ENCODE data around the gene ILF2.
"Not testable (repeated sequence)": the region's sequence is repeated elsewhere in the genome, so short reads cannot be mapped to it uniquely, and the experiment has no call there.

The ILF2 gene

DNA sequence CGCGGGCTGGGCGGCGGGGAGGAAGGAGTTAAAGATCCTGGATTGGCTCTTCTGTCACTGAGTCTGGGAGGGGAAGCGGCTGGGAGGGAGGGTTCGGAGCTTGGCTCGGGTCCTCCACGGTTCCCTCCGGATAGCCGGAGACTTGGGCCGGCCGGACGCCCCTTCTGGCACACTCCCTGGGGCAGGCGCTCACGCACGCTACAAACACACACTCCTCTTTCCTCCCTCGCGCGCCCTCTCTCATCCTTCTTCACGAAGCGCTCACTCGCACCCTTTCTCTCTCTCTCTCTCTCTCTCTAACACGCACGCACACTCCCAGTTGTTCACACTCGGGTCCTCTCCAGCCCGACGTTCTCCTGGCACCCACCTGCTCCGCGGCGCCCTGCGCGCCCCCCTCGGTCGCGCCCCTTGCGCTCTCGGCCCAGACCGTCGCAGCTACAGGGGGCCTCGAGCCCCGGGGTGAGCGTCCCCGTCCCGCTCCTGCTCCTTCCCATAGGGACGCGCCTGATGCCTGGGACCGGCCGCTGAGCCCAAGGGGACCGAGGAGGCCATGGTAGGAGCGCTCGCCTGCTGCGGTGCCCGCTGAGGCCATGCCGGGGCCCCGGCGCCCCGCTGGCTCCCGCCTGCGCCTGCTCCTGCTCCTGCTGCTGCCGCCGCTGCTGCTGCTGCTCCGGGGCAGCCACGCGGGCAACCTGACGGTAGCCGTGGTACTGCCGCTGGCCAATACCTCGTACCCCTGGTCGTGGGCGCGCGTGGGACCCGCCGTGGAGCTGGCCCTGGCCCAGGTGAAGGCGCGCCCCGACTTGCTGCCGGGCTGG is 7.9 kb upstream of the ILF2 start, which contains the start of gene NPR1:
TSS of gene NPR1 (plus strand) at position 170 of the 818 bp plus-strand sequence. CDS start at position 591, 421 bp downstream.
- peak; percentile 38 to 52 for DNase-seq

DNA sequence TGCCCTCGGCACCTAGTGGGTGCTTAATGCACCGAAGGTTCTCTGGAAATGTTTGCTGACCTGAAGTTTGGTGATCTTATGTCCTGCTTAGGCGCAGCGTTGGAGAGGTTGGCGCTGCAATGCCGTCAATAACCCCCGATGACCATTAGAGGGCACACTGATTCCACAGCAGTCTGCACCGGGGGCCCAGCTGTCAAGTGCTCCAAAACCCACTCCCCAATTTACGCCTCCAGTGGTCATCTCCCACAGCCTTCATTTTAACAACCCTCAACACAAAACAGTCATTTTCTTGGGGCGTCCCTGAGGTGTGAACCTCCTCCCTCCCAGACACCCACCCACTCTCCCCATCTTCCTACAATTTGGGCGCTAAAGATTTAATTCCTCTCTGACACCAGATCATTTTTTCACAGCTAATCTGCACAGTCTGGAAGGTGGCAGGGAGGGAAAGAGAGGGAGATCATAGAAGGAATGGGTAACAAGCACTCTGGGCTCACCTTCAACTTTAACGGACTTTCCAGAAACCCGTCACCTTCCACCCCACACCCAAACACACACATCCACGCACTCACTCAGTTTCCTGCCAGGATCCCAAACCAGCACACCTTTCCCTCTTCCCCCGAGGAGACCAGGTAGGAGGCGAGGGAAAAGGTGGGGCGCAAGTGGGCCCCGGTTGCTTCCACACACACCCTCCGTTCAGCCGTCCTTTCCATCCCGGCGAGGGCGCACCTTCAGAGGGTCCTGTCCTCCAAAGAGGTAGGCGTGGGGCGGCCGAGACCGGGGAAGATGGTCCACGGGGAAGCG is 7.1 kb upstream of the ILF2 start:
- peak; percentile 69 to 73 for DNase-seq

DNA sequence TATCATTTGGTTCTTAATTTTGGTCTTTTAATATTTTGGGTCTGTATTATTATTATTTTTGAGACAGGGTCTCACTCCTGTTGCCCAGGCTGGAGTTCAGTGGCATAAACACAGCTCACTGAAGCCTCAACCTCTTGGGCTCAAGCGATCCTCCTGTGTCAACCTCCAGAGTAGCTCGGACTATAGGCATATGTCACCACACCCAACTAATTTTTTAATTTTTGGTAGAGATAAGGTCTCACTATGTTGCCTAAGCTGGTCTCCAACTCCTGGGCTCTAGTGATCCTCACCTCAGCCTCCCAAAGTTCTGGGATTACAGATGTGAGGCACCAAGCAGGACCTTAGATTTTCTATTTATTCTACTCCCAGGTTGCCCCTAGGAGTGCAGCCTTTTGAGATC is 2.7 kb upstream of the ILF2 start:
- no peak for DNase-seq

DNA sequence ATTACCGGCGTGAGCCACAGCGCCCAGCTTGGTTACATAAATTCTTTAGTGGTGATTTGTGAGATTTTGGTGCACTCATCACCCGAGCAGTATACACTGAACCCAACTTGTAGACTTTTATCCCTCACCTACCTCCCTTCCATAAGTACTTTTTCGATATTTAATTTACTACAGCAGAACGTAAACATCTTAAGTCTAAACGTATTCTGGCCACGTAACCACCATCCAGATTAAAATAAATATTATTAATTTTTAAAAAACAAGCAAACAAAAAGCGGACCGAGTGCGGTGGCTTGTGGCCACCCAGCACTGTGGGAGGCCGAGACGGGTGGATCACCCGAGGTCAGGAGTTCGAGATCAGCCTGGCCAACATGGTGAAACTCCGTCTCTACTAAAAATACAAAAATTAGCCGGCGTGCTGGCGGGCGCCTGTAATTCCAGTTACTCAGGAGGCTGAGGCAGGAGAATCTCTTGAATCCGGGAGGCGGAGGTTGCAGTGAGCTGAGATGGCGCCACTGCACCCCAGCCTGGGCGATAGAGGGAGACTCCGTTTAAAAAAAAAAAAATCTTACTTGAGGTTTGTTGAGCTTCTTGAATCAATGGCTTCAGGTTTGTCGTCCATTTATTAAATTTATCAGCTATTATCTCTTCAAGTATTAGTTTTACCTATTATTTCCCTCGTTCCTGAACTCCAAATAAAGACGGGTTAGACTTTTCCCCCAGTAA is 998 bp upstream of the ILF2 start:
- DNase-seq, result peak; percentile 77 to 81

DNA sequence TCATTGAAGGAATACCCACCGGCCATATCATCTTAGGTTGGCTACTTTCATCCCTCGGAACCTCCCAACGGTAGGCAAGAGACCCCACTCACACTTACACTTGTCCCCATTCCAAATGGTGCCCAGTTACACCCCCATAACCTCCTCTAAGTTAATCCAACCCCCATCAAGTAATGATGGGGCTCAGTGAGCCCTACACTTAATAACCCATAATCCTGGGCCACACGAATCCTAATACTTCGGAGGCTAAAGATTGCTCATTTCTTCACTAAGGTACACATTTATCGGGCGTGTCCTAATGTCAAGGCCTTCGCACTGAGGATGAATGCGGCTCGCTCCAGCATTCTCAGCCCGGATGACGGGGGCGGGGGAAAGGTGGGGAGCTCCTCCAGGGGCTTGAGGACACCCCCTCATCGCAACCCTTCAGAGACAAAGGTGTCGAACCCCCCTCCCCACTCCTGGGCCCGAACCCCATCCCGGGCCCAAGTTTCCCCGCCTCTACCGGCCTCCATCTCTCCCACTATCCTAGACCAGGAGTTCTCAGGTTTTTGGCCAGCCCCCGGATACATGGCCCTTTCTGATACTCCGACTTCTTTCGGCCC is 435 bp downstream of the ILF2 start:
- no peak for DNase-seq

DNA sequence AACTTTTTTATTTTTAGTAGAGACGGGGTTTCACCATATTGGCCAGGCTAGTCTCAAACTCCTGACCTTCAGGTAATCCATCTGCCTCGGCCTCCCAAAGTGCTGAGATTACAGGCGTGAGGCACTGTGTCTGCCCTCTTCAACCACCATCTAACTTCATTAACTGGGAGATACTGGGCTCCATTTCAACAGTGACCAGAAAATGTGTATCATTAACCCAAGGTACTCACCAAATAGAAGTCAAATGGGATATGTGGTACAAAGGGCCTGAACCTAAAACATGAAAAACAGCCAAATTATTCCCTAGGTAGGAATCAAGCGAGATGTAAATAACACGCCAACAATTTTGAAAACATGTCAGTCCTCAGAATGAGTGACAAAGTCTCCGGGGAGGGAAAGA is 1.2 kb downstream of the ILF2 start:
- DNase-seq, result no peak

DNA sequence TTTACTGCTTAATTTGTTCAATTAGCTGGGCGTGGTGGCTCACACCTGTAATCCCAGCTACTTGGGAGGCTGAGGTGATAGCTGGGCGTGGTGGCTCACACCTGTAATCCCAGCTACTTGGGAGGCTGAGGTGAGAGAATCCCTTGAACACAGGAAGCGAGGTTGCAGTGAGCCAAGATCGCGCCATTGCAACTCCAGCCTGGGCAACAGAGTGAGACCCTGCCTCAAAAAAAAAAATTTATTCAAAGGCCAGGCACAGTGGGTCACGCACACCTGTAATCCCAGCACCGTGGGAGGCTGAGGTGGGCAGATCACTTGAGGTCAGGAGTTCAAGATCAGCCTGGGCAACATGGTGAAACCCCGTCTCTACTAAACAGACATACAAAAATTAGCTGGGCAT is 2.1 kb downstream of the ILF2 start:
- DNase-seq, result not testable (repeated sequence)

DNA sequence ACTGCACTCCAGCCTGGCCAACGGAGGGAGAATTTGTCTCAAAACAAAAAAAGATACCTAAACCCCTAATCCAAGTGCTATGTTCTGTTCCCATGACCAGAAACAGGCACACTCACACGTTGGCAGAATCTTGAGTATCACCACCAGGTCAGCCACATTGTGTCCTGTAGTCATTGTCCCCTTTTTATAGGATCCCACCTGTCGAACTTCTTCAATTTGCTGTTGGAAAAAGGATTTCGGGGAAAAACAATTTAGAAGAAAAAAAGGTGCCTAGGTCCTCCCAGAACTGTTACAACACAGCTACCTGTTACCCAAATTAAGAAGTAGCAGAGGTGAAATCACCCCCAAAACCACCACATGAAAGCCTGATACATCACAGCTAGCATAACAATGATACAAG is 3.4 kb downstream of the ILF2 start:
- no peak for DNase-seq

DNA sequence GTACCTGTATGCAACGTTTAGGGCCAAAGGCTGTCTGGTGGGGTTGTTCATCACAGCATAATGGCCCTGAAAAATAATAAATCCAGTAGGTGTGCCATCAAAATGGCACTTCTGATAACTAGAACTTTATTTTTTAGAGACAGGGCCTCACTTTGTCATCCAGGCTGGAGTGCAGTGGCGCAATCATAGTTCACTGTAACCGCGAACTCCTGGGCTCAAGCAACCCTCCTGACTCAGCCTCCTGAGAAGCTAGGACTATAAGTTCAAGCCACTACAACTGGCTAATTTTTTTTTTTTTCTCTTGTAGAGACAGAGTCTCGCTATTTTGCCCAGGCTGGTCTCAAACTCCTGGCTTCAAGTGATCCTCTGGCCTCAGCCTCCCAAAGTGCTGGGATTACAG is 7.6 kb downstream of the ILF2 start:
- DNase-seq, result no peak

DNA sequence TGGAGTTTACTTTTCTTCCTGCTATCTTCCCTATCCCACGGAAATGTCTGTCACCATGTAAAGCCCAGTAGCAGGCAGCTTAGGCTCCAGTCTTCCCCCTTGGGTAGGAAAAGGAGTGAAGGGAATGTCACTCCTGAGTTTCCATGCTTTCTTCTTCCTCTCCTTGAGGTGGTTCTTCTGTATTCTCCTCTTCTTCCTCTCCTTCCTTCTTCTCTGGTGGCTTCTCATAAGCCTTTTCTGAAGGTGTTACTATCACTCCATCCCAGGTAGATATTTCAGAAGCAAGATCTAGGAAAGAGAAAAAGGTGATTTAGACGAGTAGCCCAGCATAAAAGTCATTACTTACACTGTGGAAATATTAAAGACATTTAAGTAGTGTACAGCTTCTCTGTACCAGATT is 8.5 kb downstream of the ILF2 start:
- no peak for DNase-seq

DNA sequence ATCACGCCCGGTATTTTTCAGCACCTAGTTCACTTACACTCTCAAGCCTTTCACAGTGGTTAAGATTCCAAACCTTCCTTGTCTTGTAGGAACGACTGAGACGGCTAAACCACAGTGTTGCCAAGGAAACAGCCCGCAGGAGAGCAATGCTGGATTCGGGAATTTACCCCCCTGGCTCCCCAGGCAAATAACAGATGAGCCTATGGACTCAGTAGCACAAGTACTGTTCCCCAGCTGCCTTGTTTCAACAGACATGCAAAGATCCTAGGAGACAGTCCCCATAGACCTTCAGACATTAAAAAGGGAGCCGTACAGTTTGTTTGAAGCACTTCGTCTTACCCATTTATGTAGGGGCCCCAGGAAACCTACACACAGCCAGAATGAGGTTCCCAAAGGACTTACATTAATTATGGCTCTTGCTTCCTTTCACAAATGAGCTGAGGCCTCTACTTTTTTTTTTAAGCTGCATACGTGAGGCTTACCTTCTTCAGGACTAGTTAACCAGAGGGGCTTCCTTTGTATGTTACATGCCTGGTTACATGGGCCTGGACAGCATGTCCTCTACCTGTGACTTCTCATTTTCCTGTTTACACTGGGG is 9.6 kb downstream of the ILF2 start:
- DNase-seq, result no peak

DNA sequence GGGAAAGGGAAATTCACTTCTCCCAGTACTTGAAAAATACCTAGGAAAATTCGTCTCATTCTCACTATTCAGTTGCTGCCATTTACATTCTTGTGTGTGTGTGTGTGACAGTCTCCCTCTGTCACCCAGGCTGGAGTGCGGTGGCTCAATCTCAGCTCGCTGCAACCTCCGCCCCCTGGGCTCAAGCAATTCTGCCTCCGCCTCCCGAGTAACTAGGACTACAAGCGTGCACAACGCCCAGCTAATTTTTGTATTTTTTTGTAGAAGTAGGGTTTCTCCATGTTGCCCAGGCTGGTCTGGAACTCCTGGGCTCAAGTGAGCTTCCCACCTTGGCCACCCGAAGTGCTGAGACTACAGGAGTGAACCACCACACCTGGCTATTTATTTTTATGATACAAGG is 11.1 kb downstream of the ILF2 start:
- DNase-seq, result no peak

DNA sequence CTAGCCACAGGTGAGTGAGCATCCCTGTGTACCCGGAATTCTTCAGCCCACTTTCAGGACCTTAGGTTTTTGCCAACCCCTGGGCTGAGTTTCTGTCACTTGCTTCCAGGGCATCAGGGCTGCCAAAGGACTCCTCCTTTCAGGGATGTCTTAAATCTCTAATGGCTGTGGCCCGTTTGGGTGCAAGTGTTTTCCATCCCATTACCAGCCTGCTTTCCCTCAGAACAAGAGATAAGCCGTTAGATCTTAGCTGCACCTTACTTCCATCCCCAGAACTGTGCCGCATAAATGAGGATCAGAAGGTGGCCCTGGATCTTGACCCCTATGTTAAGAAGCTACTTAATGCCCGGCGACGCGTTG is 11.6 kb downstream of the ILF2 start:
- DNase-seq, result no peak

DNA sequence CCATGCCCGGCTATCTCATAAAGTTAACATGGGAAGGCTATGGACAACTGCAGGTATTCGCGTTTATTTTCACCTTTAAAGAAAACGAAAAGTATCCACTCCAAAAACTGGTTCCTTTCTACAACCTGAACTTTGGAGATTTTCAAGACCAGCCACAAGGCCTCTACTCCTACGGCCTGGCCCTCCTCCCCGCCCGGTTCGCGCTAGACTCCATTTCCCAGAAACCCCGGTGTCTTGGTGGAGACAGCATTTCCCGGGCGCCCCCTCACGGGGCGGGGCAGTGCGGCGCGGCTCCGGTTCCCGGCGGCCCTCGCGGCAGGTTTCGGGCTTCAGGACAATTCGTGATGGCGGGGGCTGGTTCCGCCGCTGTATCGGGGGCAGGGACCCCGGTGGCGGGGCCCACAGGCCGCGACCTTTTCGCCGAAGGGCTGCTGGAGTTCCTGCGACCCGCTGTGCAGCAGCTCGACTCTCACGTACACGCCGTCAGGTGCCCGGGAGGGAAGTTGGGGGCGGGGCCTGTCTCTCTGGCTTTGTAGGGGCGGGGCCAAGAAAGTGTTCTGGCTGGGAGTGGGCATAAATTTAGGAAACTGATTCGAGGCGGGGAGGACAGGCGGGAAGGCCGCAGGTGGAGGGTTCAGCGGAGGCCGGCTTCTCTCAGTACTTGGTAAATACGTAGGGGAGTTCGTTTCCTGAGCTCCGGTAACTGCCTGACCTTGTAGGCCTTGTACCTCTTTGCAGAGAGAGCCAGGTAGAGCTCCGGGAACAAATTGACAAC is 12.2 kb downstream of the ILF2 start, which contains the start of gene SNAPIN:
TSS of gene SNAPIN (plus strand) at position 304 of the 775 bp plus-strand sequence. CDS start at position 345, 41 bp downstream.
- peak; percentile 96 for DNase-seq

DNA sequence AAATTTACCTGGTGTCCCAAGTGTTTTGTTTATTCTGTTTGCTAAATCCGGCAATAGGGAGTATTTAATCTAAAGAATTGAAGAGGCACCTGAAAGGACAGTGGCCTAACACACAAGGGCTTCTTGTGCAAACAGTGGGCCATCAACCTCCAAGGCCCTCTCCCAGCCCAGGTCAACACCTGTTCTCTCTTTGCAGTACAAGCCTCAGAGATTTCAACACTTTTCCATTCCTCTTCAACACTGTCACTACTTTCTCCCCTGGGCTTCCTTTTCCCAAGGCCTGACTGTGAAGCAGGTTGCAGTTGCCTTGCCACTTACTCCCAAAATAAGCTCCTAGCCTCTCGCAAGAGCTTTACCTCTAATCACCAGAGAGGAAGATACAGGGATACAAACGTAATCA is 15.5 kb downstream of the ILF2 start:
- no peak for DNase-seq

DNA sequence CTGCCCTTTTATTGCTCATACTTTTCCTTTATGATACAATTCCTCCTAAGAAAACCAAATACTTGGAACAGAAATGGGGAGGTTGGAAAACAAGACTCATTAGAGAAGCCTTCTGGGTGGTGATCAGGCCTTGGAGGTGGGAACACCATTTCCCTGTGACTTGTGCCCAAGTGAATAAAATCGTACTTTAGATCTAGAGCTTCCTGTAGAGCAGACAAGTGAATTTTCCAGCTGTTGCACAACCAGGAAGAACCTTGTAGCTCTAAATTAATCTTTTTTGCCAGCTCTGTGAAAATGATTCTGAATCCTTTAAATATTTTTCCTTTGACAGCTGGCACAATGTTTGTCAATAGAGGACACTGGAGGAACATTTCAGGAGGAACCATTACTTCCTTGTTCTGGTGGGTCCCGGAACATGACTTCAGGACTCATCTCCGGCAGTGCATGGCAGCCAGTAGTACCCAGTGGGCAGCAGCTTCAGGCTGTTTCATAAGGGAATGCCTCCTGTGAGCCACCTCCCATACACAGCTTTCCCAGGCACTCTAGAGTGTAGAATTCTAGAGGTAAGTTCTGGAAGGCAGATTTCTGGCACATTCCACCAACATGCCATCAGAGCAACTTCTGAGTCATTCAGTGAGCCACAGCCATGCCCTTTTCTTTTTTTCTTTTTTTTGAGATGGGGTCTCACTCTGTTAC is 17.8 kb downstream of the ILF2 start:
- no peak for DNase-seq

DNA sequence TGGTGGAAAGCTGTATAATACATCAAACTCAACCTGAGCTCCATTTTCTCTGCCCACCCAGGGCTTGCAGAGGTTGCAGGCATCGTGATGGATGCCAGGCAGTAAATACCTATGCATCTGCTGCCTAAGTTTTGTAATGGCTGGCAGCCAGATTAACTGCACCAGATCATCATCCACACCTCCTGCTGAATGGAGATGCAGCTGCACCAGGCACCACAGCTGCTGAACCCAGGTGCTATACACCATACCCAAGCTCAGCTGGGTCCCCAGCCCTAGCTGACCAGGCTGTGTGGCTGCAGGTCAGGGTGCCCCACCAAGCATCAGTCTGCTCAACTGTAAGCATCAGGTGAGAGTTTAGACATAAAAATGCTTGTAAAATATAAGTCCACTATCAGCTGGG is 19.0 kb downstream of the ILF2 start:
- DNase-seq, result no peak

DNA sequence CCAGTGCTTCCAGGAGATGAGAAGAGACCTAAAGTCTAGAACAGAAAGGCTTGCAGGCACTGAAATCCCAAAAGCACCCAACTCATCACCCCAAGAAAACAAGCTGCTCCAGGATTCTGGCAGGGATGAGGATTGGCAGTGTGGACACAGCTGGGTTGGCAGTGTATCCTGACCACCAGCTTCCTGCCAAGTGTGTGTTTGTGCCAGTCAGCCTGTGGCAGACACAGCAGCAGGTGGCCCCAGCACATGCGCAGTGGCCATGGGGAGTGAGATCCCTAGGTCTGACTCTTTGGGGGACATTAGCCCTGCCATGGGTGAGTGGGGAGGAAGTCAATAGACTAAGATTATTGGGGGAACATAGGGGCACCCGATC is 20.9 kb downstream of the ILF2 start:
- DNase-seq, result no peak

DNA sequence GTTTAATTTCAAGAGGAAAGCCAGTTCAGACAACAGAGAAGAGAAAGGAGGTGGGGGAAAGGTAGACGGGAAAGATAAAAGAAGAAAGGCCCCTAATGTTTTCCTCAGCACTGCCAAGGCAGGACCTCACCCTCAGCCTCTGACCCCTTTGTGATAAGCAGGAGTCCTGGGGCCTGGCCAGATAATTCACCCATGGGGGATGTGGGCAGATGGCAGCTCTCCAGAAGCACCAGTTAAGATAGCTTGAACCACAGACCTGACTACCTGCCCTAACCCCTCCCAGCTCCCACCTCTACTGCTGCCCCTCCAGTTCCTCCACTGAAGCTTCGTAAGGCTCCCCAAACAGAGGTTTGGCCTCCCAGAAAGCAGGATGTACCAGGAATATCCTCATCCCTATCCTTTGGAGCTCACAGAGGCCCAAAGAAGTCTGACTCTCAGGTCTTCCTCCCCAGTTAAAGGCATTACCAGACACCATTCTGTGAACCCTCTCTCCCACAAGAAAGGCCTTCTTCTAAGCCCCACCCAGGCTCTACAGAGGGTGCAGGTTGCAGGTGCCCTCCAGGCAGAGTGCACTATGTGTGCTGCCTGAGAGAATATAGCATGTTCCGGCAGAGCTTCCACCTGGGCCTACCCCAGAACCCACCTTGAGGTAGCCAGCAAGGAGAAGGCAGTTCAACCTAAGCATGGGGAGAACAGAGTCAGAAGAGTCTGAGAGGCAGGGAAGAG is 21.5 kb downstream of the ILF2 start:
- DNase-seq, result no peak

DNA sequence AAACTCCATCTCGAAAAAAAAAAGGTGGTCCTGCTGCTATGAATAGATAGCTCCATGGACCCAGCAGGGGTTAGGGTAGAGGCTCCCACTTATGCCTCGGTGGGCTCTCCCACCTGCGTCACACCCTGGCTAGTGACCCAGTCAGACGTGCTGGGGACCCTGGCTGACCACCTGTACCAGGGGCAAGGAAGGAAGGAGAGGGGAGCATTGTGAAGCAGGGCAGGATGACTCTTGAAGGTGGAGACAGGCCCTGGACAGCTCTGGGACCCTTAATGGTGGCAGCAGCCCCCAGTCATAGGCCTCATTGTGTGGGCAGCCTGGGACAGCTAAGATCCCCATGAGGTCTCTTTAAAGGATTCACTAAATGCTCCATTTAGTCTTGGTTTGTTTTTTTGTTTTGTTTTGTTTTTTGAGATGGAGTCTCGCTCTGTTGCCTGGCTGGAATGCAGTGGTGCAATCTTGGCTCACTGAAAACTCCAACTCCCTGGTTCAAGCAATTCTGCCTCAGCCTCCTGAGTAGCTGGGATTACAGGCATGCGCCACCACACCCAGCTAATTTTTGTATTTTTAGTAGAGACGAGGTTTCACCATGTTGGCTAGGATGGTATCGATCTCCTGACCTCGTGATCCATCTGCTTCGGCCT is 22.7 kb downstream of the ILF2 start:
- no peak for DNase-seq
